K562 (cell line): ENCODE results near the gene OSBP2. TPM values are rescaled to one million over a fixed set of nuclear protein-coding genes. Genes with fewer than 3 reads are reported as not detected.
A peak's percentile ranks its signal among the peaks of the same experiment; 100 is the strongest.

Experiments
- ATAC-seq: fragments of 200-7000 bp; cut with Tn5 transposase; 3 replicates; pipeline ENCODE4 v1.9.1; 2020; ENCODE audit warnings: moderate library complexity
- BruUV-seq: library from RNA; stranded (reverse); fragments of 400-500 nt; replicated peaks from 2 replicates; lab custom pipeline; 2021; lab: Mats Ljungman, UMichigan
- CTCF ChIA-PET: fragments of 300-600 bp; formaldehyde crosslinking; extraction: SDS; loops from one replicate; lab custom pipeline; 2021; ENCODE audit warnings: low intra/inter-chr PET ratio; lab: Yijun Ruan, JAX
- POLR2A ChIA-PET: fragments of 300-600, 350-650 bp; sonication (Branson Sonifier 250); formaldehyde crosslinking; extraction: SDS; loops from one replicate; lab custom pipeline; 2021; ENCODE audit warnings: antibody characterized with exemption, inconsistent platforms; lab: Yijun Ruan, JAX
- DNase-seq, 4 experiments: peaks; one replicate each; pipeline versions ENCODE4 v3.0.0 to v3.0.0-alpha.2; 2011 to 2018; ENCODE audit warnings: low spot score in 3 of 4, mixed read lengths in 3 of 4; ENCODE audit errors: extremely low read depth in 1 of 4
- FAIRE-seq: peaks from 2 replicates; lab custom pipeline; 2011; peaks lifted over from hg19 to GRCh38; lab: Jason Lieb, UNC
- H2AFZ ChIP-seq: 2 replicates; pipeline ENCODE4 v1.6.0; 2011; ENCODE audit warnings: low read depth, low read length, control low read depth, inconsistent platforms
- H3K27ac ChIP-seq: fragments of 200-600 bp; 3 replicates; pipeline ENCODE4 v1.8.0; 2011; ENCODE audit warnings: low read depth, mild to moderate bottlenecking, control low read depth, inconsistent platforms, low read length, moderate library complexity, mixed read lengths; ENCODE audit errors: extremely low read depth
- H3K27me3 ChIP-seq, 2 experiments: fragments of 300-600 bp in 1 of 2; 2 replicates in 1 of 2; 3 replicates in 1 of 2; pipeline versions ENCODE4 v1.6.0 to v1.8.0; 2011; ENCODE audit warnings: inconsistent platforms in 2 of 2, low read length in 2 of 2, mild to moderate bottlenecking in 1 of 2, mixed read lengths in 1 of 2, moderate library complexity in 1 of 2; ENCODE audit not compliant: control insufficient read depth in 2 of 2, insufficient read depth in 2 of 2
- H3K36me3 ChIP-seq: fragments of 300-600 bp; 3 replicates; pipeline ENCODE4 v1.8.0; 2011; ENCODE audit warnings: mild to moderate bottlenecking, low read length, inconsistent platforms; ENCODE audit not compliant: control insufficient read depth, insufficient read depth
- H3K4me1 ChIP-seq, 2 experiments: fragments of 200-600 bp in 1 of 2; replicated peaks in 1 of 2; 2 replicates in 1 of 2; 3 replicates in 1 of 2; pipeline versions ENCODE4 v1.5.1 to v1.8.0; 2011; ENCODE audit warnings: inconsistent platforms in 2 of 2, low read length in 2 of 2, mild to moderate bottlenecking in 1 of 2, mixed read lengths in 1 of 2, moderate library complexity in 1 of 2; ENCODE audit not compliant: control insufficient read depth in 2 of 2, insufficient read depth in 2 of 2
- H3K4me2 ChIP-seq: 2 replicates; pipeline ENCODE4 v1.6.1; 2011; ENCODE audit warnings: low read length, control low read depth, inconsistent platforms, mixed read lengths; ENCODE audit not compliant: insufficient read depth
- H3K4me3 ChIP-seq: fragments of 200-600 bp; sonication (generic), shearing (Covaris generic); 2 replicates; pipeline ENCODE4 v1.5.1; 2016; ENCODE audit warnings: control low read depth, inconsistent platforms
- H3K79me2 ChIP-seq: fragments of 200-600 bp; 3 replicates; pipeline ENCODE4 v1.8.0; 2011; ENCODE audit warnings: low read length, inconsistent platforms; ENCODE audit not compliant: control insufficient read depth, insufficient read depth
- H3K9ac ChIP-seq, 2 experiments: 2 replicates each; pipeline versions ENCODE4 v1.6.0 to v1.6.1; 2011; ENCODE audit warnings: low read depth in 2 of 2, low read length in 2 of 2, control low read depth in 1 of 2, inconsistent platforms in 1 of 2, mild to moderate bottlenecking in 1 of 2, mixed read lengths in 1 of 2; ENCODE audit not compliant: insufficient read depth in 1 of 2
- H3K9me1 ChIP-seq: one replicate; pipeline ENCODE4 v1.6.0; 2011; ENCODE audit warnings: inconsistent platforms, mild to moderate bottlenecking, low read length, moderate library complexity; ENCODE audit not compliant: control insufficient read depth, insufficient read depth
- H3K9me3 ChIP-seq: replicated peaks from 2 replicates; pipeline ENCODE4 v1.5.1; 2011; ENCODE audit warnings: low read depth, low read length, inconsistent platforms; ENCODE audit not compliant: control insufficient read depth, insufficient read depth
- H4K20me1 ChIP-seq: replicated peaks from 2 replicates; pipeline ENCODE4 v1.6.1; 2011; ENCODE audit warnings: low read length, inconsistent platforms, mixed read lengths; ENCODE audit not compliant: control insufficient read depth, insufficient read depth
- CHD7 ChIP-seq: fragments of 200-600 bp; sonication (generic); IDR thresholded peaks from one replicate; pipeline ENCODE4 v1.6.1; 2012; ENCODE audit warnings: mild to moderate bottlenecking, low read depth, low read length, inconsistent platforms
- DDX20 ChIP-seq: fragments of 450-650 bp; IDR thresholded peaks from 2 replicates; pipeline ENCODE4 v1.6.1; 2016; ENCODE audit warnings: missing genetic modification characterization, low read depth, mild to moderate bottlenecking, missing compliant biosample characterization, moderate library complexity
- FOXM1 ChIP-seq, 2 experiments: fragments of 450-650 bp in 1 of 2; sonication (generic) in 1 of 2; formaldehyde crosslinking in 1 of 2; IDR thresholded peaks; 2 replicates each; pipeline versions ENCODE4 v1.6.1 to v1.9.0; 2017 to 2022; ENCODE audit warnings: low read depth in 2 of 2, mild to moderate bottlenecking in 2 of 2, missing genetic modification reagents in 1 of 2, moderate library complexity in 1 of 2
- NEUROD1 ChIP-seq: fragments of 150-350 bp; IDR thresholded peaks from 2 replicates; pipeline ENCODE4 v1.6.1; 2014; ENCODE audit warnings: borderline replicate concordance, low read length, low read depth; ENCODE audit not compliant: partially characterized antibody
- POLR2A ChIP-seq: fragments of 450-650 bp; conservative IDR thresholded peaks from 2 replicates; pipeline ENCODE4 v1.6.1; 2016
- POLR2G ChIP-seq: fragments of 200-400 bp; formaldehyde crosslinking; IDR thresholded peaks from 2 replicates; pipeline ENCODE4 v1.6.1; 2017; ENCODE audit warnings: low read depth, mild to moderate bottlenecking, antibody characterized with exemption, low read length, moderate library complexity
- UBTF ChIP-seq, 2 experiments: IDR thresholded peaks; 2 replicates each; pipeline ENCODE4 v1.6.1; 2012; ENCODE audit warnings: improper control_type of control experiment in 2 of 2, low read depth in 2 of 2, low read length in 2 of 2, borderline replicate concordance in 1 of 2
- ZNF23 ChIP-seq: fragments of 250-450 bp; sonication (Bioruptor Pico); IDR thresholded peaks from 2 replicates; pipeline ENCODE4 v1.4.0; 2020; ENCODE audit warnings: mild to moderate bottlenecking
- WGBS: fragments of 100-300 bp; shearing (Covaris generic); methylation state at CpG from one replicate; pipeline ENCODE4 v1.1.6; 2016; ENCODE audit warnings: low coverage, mixed read lengths; ENCODE audit not compliant: insufficient coverage; ENCODE audit errors: missing lambda C conversion rate; 5-methylcytosine and 5-hydroxymethylcytosine counted together
- in situ Hi-C: fragments of 300-500 bp; cut with MboI; formaldehyde crosslinking; loops from 4 replicates; pipeline ENCODE4 v1.15.0; 2018; ENCODE audit warnings: inconsistent platforms, mixed read lengths
- intact Hi-C: fragments of 100-400 bp; cut with micrococcal nuclease; formaldehyde crosslinking; loops from 2 replicates; pipeline ENCODE4 v1.14.2; 2022
- polyA plus RNA-seq, 8 experiments: library from polyadenylated mRNA; depleted of rRNA in 4 of 8; stranded (reverse) in 5 of 8; unstranded in 3 of 8; fragments of >200 nt; fragmentation: Nextera tagmentation in 2 of 8; fragmentation: Illumina TruSeq in 1 of 8; extraction: Ambion mirVana in 2 of 8; extraction: Trizol in 1 of 8; gene quantifications; 2 replicates each; pipeline versions ENCODE4 v1.2.1 to v1.2.3, GENCODE V29; 2011 to 2014; ENCODE audit warnings: inconsistent platforms in 1 of 8, missing spikeins in 1 of 8
- total RNA-seq, 7 experiments: library from RNA; depleted of rRNA in 6 of 7; stranded (reverse); fragments of >200 nt in 6 of 7; fragmentation: Illumina TruSeq in 2 of 7; extraction: Trizol in 2 of 7; gene quantifications; 2 replicates each; pipeline versions ENCODE4 v1.2.1 to v1.2.3, GENCODE V29; 2011 to 2021; ENCODE audit warnings: low replicate concordance in 1 of 7

OSBP2 gene
- total and polyA plus RNA-seq, 9 of the 15 experiments (the other 6 are each of a cell fraction or from before 2014, with no cell fraction given) = 0.52 to 29.5 (median 21.6) TPM

GRCh38 chr22:30908051-30908461 is 213.4 kb downstream of the OSBP2 start:
- Histone ChIP-seq H3K9me3 (no peaks in the 10 kb centered on the region), H3K9me1 (no peaks in the 10 kb centered on the region), H3K4me1 (no peaks in the 10 kb centered on the region), H4K20me1 (no peaks in the 10 kb centered on the region), H3K4me2 (no peak overlapping the region), H2AFZ (no peak overlapping the region), H3K4me3 (no peak overlapping the region), H3K27ac (no peak overlapping the region), H3K27me3 (no peaks in the 10 kb centered on the region), H3K36me3 (peaks cover 7% of the 10 kb centered on the region; the same call in 1 of the 3 replicates), H3K9ac (no peak overlapping the region), H3K79me2 (no peaks in the 10 kb centered on the region)
- DNase-seq (no peak), ATAC-seq (no peak), FAIRE-seq (no peak)
- ChIA-PET CTCF (no interaction called here), POLR2A (interaction anchor here (0.6 kb wide), 1 partner anchor 254 kb away, joined by 4 read pairs; no protein-coding TSS in a partner anchor)
- intact Hi-C loops = no loop called here
- in situ Hi-C loops = no loop called here
- TF ChIP-seq FOXM1 (IDR thresholded peaks at IDR 0.05; ENCODE audit: low read depth) (no peak), FOXM1 (CRISPR knock-in tag; IDR thresholded peaks at IDR 0.05; ENCODE audit: low read depth) (no peak), CHD7 (no peak), UBTF (IDR thresholded peaks at IDR 0.05; ENCODE audit: borderline replicate concordance in 1 of 2, low read depth in 2 of 2, low read length in 2 of 2) (no peak), ZNF23 (CRISPR knock-in tag) (no peak), DDX20 (no peak), POLR2A (peak; percentile 36; the same call in 1 of the 2 replicates), POLR2G (peak; percentile 50), NEUROD1 (no peak)
- BruUV-seq = no TSS peak
- 43% methylated on average over 2 of the region's 6 CpGs for WGBS
